Ascending aorta (tissue), 2 donors: ENCODE data around the gene IMMP2L. TPM values are rescaled to one million over a fixed set of nuclear protein-coding genes. Genes with fewer than 3 reads are reported as not detected.
"Not testable (repeated sequence)": the region's sequence is repeated elsewhere in the genome, so short reads cannot be mapped to it uniquely, and the experiment has no call there.

Source experiments
- DNase-seq, 2 donors: peaks; one replicate each; pipeline ENCODE4 v3.0.0-alpha.2; 2019; ENCODE audit warnings: low spot score in 2 of 2
- H3K27ac ChIP-seq, 2 donors: fragments of 200-600 bp; sonication (generic); one replicate each; pipeline ENCODE4 v1.5.1; 2016 to 2017; ENCODE audit warnings: mild to moderate bottlenecking in 1 of 2
- H3K27me3 ChIP-seq: fragments of 200-600 bp; sonication (generic); one replicate; pipeline ENCODE4 v1.5.1; 2017
- H3K36me3 ChIP-seq, 2 donors: fragments of 200-600 bp; sonication (generic); one replicate each; pipeline ENCODE4 v1.5.1; 2016
- H3K4me1 ChIP-seq, 2 donors: fragments of 200-600 bp; sonication (generic); one replicate each; pipeline ENCODE4 v1.5.1; 2016 to 2017; ENCODE audit warnings: mild to moderate bottlenecking in 1 of 2
- H3K4me3 ChIP-seq, 2 donors: fragments of 200-600 bp; sonication (generic); one replicate each; pipeline ENCODE4 v1.5.1; 2016 to 2017; ENCODE audit warnings: mild to moderate bottlenecking in 1 of 2
- H3K9me3 ChIP-seq, 2 donors: fragments of 200-600 bp; sonication (generic); one replicate each; pipeline ENCODE4 v1.5.1; 2016
- CTCF ChIP-seq, 3 experiments: fragments of 200-600 bp in 2 of 3; fragments of 450-650 bp in 1 of 3; sonication (generic) in 2 of 3; IDR thresholded peaks; one replicate each; pipeline ENCODE4 v1.5.1; 2016 to 2019; ENCODE audit warnings: antibody characterized with exemption in 3 of 3, mild to moderate bottlenecking in 1 of 3, moderate library complexity in 1 of 3
- intact Hi-C: fragments of 100-400 bp; cut with DNase I; formaldehyde crosslinking; loops from one replicate; pipeline ENCODE4 v1.15.1; 2023
- total RNA-seq: library from RNA; depleted of rRNA; stranded (reverse); fragments of >200 nt; gene quantifications from one replicate; pipeline ENCODE4 v1.1.0, GENCODE V29; 2016

IMMP2L gene
- total RNA-seq, 1 donor from 2014 or later = 143 TPM

- intact Hi-C loops = no loop called here
- H3K4me1 ChIP-seq = no peaks in the 10 kb centered on the region
- no peak for DNase-seq
- no peak overlapping the region for H3K4me3 ChIP-seq
- H3K27me3 ChIP-seq = no peaks in the 10 kb centered on the region
- H3K9me3 ChIP-seq = no peaks in the 10 kb centered on the region
- no peak overlapping the region for H3K27ac ChIP-seq
- no peak for TF ChIP-seq CTCF (IDR thresholded peaks at IDR 0.05)
- H3K36me3 ChIP-seq = no peaks in the 10 kb centered on the region
These were observed 238.1 kb downstream of the IMMP2L start for GRCh38 chr7:111324228-111324627.

- DNase-seq, H3K4me1 ChIP-seq, intact Hi-C loops, H3K9me3 ChIP-seq, H3K36me3 ChIP-seq, H3K27me3 ChIP-seq, H3K27ac ChIP-seq, H3K4me3 ChIP-seq: not testable (repeated sequence)
These were observed 238.6 kb downstream of the IMMP2L start for GRCh38 chr7:111323670-111324069.

- intact Hi-C loops = no loop called here
- H3K27me3 ChIP-seq = no peaks in the 10 kb centered on the region
- DNase-seq = no peak
These were observed 242.2 kb downstream of the IMMP2L start for GRCh38 chr7:111320133-111320532.

GRCh38 chr7:111312966-111313365, 249.3 kb downstream of the IMMP2L start:
- TF ChIP-seq CTCF (IDR thresholded peaks at IDR 0.05) = no peak
- no peak for DNase-seq
- no peaks in the 10 kb centered on the region for H3K36me3 ChIP-seq
- H3K9me3 ChIP-seq = no peaks in the 10 kb centered on the region
- H3K27ac ChIP-seq = no peak overlapping the region
- H3K4me1 ChIP-seq = no peaks in the 10 kb centered on the region
- intact Hi-C loops = no loop called here
- no peak overlapping the region for H3K4me3 ChIP-seq
- H3K27me3 ChIP-seq = no peaks in the 10 kb centered on the region

More at GRCh38 chr7:111320133-111320532, 242.2 kb downstream of the IMMP2L start:
- Histone ChIP-seq H3K36me3 (no peaks in the 10 kb centered on the region), H3K4me1 (no peaks in the 10 kb centered on the region), H3K4me3 (no peak overlapping the region), H3K9me3 (no peaks in the 10 kb centered on the region), H3K27ac (no peak overlapping the region)
- no peak for TF ChIP-seq CTCF (IDR thresholded peaks at IDR 0.05)

- intact Hi-C loops = no loop called here
- Histone ChIP-seq H3K4me3 (no peak overlapping the region), H3K27me3 (no peaks in the 10 kb centered on the region), H3K9me3 (no peaks in the 10 kb centered on the region), H3K27ac (no peak overlapping the region), H3K36me3 (no peaks in the 10 kb centered on the region), H3K4me1 (no peaks in the 10 kb centered on the region)
- no peak for DNase-seq
- no peak for TF ChIP-seq CTCF (IDR thresholded peaks at IDR 0.05)
These were observed 253.6 kb downstream of the IMMP2L start for GRCh38 chr7:111308691-111309090.

- H3K36me3 ChIP-seq = no peaks in the 10 kb centered on the region
- no peak overlapping the region for H3K4me3 ChIP-seq
- intact Hi-C loops = no loop called here
- no peak for TF ChIP-seq CTCF (IDR thresholded peaks at IDR 0.05)
- no peaks in the 10 kb centered on the region for H3K9me3 ChIP-seq
- H3K27ac ChIP-seq = no peak overlapping the region
- H3K4me1 ChIP-seq = peaks cover 0 to under 1% of the 10 kb centered on the region in 2 donors
- DNase-seq = no peak
- no peaks in the 10 kb centered on the region for H3K27me3 ChIP-seq
These were observed 260.4 kb downstream of the IMMP2L start for GRCh38 chr7:111301891-111302290.
